Osteoblast (primary cell): ENCODE data around the gene FGF5. TPM values are rescaled to one million over a fixed set of nuclear protein-coding genes. Genes with fewer than 3 reads are reported as not detected.
A peak's percentile ranks its signal among the peaks of the same experiment; 100 is the strongest.
"Not testable (repeated sequence)": the region's sequence is repeated elsewhere in the genome, so short reads cannot be mapped to it uniquely, and the experiment has no call there.

Experiments used
- DNase-seq: peaks from one replicate; pipeline ENCODE4 v3.0.0; 2011; ENCODE audit warnings: low spot score, mixed read lengths; ENCODE audit not compliant: insufficient read length; ENCODE audit errors: missing footprints
- H2AFZ ChIP-seq: 2 replicates; pipeline ENCODE4 v1.6.0; 2011; ENCODE audit warnings: mild to moderate bottlenecking, low read length
- H3K27ac ChIP-seq: 2 replicates; pipeline ENCODE4 v1.5.1; 2011; ENCODE audit warnings: mild to moderate bottlenecking, low read depth, low read length, moderate library complexity
- H3K27me3 ChIP-seq: 2 replicates; pipeline ENCODE4 v1.6.0; 2012; ENCODE audit warnings: mild to moderate bottlenecking, control low read depth, inconsistent platforms, low read length, moderate library complexity; ENCODE audit not compliant: insufficient read depth
- H3K36me3 ChIP-seq: 2 replicates; pipeline ENCODE4 v1.5.1; 2011; ENCODE audit warnings: mild to moderate bottlenecking, low read length, control low read depth, moderate library complexity; ENCODE audit not compliant: insufficient read depth
- H3K4me1 ChIP-seq: 2 replicates; pipeline ENCODE4 v1.5.1; 2011; ENCODE audit warnings: mild to moderate bottlenecking, low read length, control low read depth, moderate library complexity; ENCODE audit not compliant: insufficient read depth
- H3K4me2 ChIP-seq: 2 replicates; pipeline ENCODE4 v1.6.0; 2011; ENCODE audit warnings: mild to moderate bottlenecking, low read length; ENCODE audit not compliant: insufficient read depth
- H3K4me3 ChIP-seq: fragments of 200-600 bp; sonication (generic); 3 replicates; pipeline ENCODE4 v1.5.1; 2012; ENCODE audit warnings: mild to moderate bottlenecking, low read length, inconsistent platforms; ENCODE audit not compliant: insufficient read depth
- H3K79me2 ChIP-seq: 2 replicates; pipeline ENCODE4 v1.6.0; 2012; ENCODE audit warnings: mild to moderate bottlenecking, low read length, control low read depth, inconsistent platforms; ENCODE audit not compliant: insufficient read depth
- H3K9me3 ChIP-seq: 2 replicates; pipeline ENCODE4 v1.5.1; 2011; ENCODE audit warnings: low read depth, low read length, control low read depth
- H4K20me1 ChIP-seq: 2 replicates; pipeline ENCODE4 v1.6.0; 2012; ENCODE audit warnings: mild to moderate bottlenecking, low read length, control low read depth; ENCODE audit not compliant: insufficient read depth
- total RNA-seq: library from RNA; depleted of rRNA; stranded (reverse); fragments of >200 nt; gene quantifications from 2 replicates; pipeline ENCODE4 v1.2.3, GENCODE V29; 2012
- TF ChIP-seq, protein P1 (sequence below): IDR thresholded peaks from 2 replicates; pipeline ENCODE4 v1.5.1; 2011; ENCODE audit warnings: mild to moderate bottlenecking, low read depth, low read length, moderate library complexity; ENCODE audit errors: extremely low read depth

Gene FGF5
- total RNA-seq, 1 donor = 10.5 TPM

DNA sequence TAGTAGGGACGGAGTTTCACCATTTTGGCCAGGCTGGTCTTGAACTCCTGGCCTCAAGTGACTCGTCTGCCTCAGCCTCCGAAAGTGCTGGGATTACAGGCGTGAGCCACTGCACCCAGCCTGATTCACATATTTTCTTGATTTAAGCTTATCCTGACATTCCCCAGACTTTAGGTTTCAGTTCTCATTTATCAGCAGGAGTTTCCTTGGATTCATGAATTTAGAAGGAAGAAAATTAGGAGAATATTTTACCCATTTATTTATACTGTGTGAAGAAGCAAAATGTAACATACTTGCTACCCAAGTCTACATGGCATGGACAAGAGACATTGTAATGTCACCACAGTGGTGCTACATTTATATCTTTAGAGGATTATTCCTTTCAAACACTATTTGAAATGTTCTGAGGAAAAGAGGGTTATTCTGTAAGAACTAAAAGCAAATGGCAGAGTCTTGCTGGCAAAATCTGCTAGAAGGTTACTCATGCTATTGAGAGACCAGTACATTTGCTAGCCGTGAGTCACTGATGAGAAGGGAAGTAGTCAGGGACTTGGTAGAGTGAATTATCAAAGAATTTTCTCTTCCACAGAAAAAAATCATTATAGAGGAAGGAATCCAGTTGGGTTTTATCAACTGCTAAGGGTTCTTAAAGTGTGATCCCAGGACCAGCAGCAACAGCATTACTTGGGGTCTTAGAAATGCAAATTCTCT, 43.0 kb downstream of the FGF5 start:
- peak overlapping the region; percentile 27 for H3K4me3 ChIP-seq
- H2AFZ ChIP-seq = no peak overlapping the region
- H3K27me3 ChIP-seq = no peaks in the 10 kb centered on the region
- TF ChIP-seq, protein P1, sequence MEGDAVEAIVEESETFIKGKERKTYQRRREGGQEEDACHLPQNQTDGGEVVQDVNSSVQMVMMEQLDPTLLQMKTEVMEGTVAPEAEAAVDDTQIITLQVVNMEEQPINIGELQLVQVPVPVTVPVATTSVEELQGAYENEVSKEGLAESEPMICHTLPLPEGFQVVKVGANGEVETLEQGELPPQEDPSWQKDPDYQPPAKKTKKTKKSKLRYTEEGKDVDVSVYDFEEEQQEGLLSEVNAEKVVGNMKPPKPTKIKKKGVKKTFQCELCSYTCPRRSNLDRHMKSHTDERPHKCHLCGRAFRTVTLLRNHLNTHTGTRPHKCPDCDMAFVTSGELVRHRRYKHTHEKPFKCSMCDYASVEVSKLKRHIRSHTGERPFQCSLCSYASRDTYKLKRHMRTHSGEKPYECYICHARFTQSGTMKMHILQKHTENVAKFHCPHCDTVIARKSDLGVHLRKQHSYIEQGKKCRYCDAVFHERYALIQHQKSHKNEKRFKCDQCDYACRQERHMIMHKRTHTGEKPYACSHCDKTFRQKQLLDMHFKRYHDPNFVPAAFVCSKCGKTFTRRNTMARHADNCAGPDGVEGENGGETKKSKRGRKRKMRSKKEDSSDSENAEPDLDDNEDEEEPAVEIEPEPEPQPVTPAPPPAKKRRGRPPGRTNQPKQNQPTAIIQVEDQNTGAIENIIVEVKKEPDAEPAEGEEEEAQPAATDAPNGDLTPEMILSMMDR = no peak
- peak overlapping the region; percentile 83 for H3K27ac ChIP-seq
- peaks cover 60% of the 10 kb centered on the region for H3K4me1 ChIP-seq
- no peak for DNase-seq
- H3K79me2 ChIP-seq = no peaks in the 10 kb centered on the region
- peak overlapping the region; percentile 77 for H3K4me2 ChIP-seq
- H4K20me1 ChIP-seq = no peaks in the 10 kb centered on the region
- no peaks in the 10 kb centered on the region for H3K9me3 ChIP-seq
- no peaks in the 10 kb centered on the region for H3K36me3 ChIP-seq

DNA sequence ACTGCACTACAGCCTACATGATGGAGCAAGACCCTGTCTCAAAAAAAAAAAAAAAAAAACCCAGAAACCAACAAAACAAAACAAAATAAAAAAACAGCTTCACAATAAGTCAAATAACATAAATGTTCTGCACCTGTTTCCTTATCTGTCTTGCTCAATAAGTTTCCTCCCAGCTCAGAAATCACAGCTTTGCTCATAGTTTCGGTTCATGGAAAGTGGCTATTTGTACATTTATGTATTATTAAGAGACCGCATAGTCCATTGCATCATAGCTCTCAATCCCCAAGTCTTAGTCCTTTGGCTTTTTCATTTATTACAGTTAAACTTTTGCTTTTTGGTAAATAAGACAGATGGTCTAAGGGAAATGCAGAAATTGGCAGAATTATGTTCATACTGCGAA, 44.7 kb downstream of the FGF5 start:
- Histone ChIP-seq H3K4me1 (peaks cover 44% of the 10 kb centered on the region), H3K9me3 (no peaks in the 10 kb centered on the region), H3K27me3 (no peaks in the 10 kb centered on the region), H3K27ac (no peak overlapping the region), H2AFZ (no peak overlapping the region), H3K4me3 (no peak overlapping the region), H3K4me2 (no peak overlapping the region), H3K36me3 (no peaks in the 10 kb centered on the region), H3K79me2 (no peaks in the 10 kb centered on the region), H4K20me1 (no peaks in the 10 kb centered on the region)
- DNase-seq = no peak
- TF ChIP-seq, protein P1 = no peak

DNA sequence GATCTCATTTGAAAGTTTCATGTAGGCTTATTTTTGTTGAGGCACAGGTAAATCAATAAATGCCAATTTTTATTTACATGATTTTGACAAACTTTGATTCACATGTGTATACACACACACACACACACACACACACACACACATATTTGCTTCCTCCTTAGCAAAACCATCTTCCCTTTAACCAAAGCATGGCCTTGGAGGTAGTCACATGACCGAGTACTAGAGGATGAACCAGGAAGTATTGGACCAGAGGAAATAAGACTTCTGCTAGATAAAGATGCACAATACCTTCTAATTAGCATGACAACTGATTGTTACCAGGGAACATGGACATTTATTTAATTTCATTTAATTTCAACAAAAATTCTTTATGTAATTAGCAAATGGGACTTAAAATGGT, 45.7 kb downstream of the FGF5 start:
- no peaks in the 10 kb centered on the region for H3K9me3 ChIP-seq
- no peak overlapping the region for H3K27ac ChIP-seq
- no peaks in the 10 kb centered on the region for H4K20me1 ChIP-seq
- H3K4me1 ChIP-seq = peaks cover 34% of the 10 kb centered on the region
- H2AFZ ChIP-seq = no peak overlapping the region
- H3K4me3 ChIP-seq = no peak overlapping the region
- no peaks in the 10 kb centered on the region for H3K79me2 ChIP-seq
- H3K36me3 ChIP-seq = no peaks in the 10 kb centered on the region
- TF ChIP-seq, protein P1 = no peak
- DNase-seq = no peak
- H3K27me3 ChIP-seq = no peaks in the 10 kb centered on the region
- H3K4me2 ChIP-seq = no peak overlapping the region

DNA sequence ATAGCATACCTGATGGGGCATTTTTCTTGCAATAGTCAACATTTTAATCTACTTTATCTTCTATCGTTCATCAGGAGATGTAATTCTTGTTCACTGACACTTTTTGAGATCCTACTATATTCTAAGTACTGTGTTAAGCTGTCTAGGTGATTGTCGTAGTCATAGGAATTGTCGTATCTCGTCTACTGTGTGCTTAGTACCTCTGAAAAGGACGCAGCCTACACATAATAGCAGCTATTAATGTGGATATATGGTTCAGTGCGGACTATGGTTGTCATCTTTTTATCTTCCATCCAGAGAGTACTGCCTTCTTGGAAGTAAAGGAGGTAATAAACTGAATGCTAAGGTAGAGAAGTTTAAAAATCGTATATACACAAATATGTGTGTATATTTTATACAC, 47.2 kb downstream of the FGF5 start:
- DNase-seq = no peak
- H3K4me1 ChIP-seq = peaks cover 23% of the 10 kb centered on the region
- no peak overlapping the region for H3K27ac ChIP-seq
- H3K79me2 ChIP-seq = no peaks in the 10 kb centered on the region
- H2AFZ ChIP-seq = no peak overlapping the region
- no peak overlapping the region for H3K4me3 ChIP-seq
- no peak overlapping the region for H3K4me2 ChIP-seq
- no peaks in the 10 kb centered on the region for H3K36me3 ChIP-seq
- no peaks in the 10 kb centered on the region for H3K9me3 ChIP-seq
- no peaks in the 10 kb centered on the region for H3K27me3 ChIP-seq
- TF ChIP-seq, protein P1 = no peak
- no peaks in the 10 kb centered on the region for H4K20me1 ChIP-seq

DNA sequence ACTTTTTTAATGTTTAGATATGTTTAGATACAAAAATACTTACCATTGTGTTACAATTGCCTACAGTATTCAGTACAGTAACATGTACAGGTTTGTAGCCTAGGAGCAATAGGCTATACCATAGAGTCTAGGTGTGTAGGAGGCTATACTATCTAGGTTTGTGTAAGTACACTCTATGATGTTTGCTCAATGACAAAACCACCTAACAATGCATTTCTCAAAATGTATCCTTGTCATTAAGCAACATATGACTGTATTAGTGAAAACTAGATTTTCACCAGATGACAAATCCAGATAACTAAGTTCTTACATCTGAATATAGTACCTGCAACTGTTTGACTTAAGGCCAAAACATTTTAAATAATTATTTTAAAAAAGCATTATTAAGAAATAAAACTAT, 49.4 kb downstream of the FGF5 start:
- H3K4me2 ChIP-seq, DNase-seq, H3K27ac ChIP-seq, H3K79me2 ChIP-seq, H3K36me3 ChIP-seq, H3K9me3 ChIP-seq, H4K20me1 ChIP-seq, H2AFZ ChIP-seq, H3K27me3 ChIP-seq, H3K4me3 ChIP-seq: not testable (repeated sequence)
- peaks cover 13% of the 10 kb centered on the region for H3K4me1 ChIP-seq
